HepG2 (cell line): ENCODE results near the gene CIAPIN1. TPM values are rescaled to one million over a fixed set of nuclear protein-coding genes. Genes with fewer than 3 reads are reported as not detected.

ENCODE experiments used
- ATAC-seq: fragments of 200-7000 bp; cut with Tn5 transposase; 3 replicates; pipeline ENCODE4 v1.9.1; 2020; ENCODE audit warnings: mild to moderate bottlenecking, moderate library complexity
- BruUV-seq: library from RNA; stranded (reverse); fragments of 400-500 nt; replicated peaks from 2 replicates; lab custom pipeline; 2021; lab: Mats Ljungman, UMichigan
- CTCF ChIA-PET: fragments of 300-600 bp; formaldehyde crosslinking; extraction: SDS; loops from one replicate; lab custom pipeline; 2021; ENCODE audit warnings: low total read pairs, inconsistent platforms, low intra/inter-chr PET ratio; lab: Yijun Ruan, JAX
- POLR2A ChIA-PET: fragments of 350-600 bp; sonication (Branson Sonifier 250); formaldehyde crosslinking; loops from one replicate; lab custom pipeline; 2020; ENCODE audit warnings: antibody characterized with exemption, inconsistent platforms; lab: Yijun Ruan, JAX
- DNase-seq: peaks from one replicate; pipeline ENCODE4 v3.0.0-alpha.2; 2015; ENCODE audit warnings: low spot score
- FAIRE-seq: peaks from 3 replicates; lab custom pipeline; 2011; peaks lifted over from hg19 to GRCh38; lab: Jason Lieb, UNC
- H2AFZ ChIP-seq: one replicate; pipeline ENCODE4 v1.6.1; 2011; ENCODE audit warnings: low read length, inconsistent platforms
- H3K27ac ChIP-seq: fragments of 300-600 bp; 3 replicates; pipeline ENCODE4 v1.8.0; 2011; ENCODE audit warnings: mixed run types, mild to moderate bottlenecking, mixed read lengths, low read length, inconsistent platforms; ENCODE audit not compliant: insufficient read depth; ENCODE audit errors: extremely low read length
- H3K27me3 ChIP-seq, 2 experiments: fragments of 200-600 bp in 1 of 2; 2 replicates in 1 of 2; 3 replicates in 1 of 2; pipeline versions ENCODE4 v1.6.0 to v1.8.0; 2011; ENCODE audit warnings: low read length in 2 of 2, mild to moderate bottlenecking in 2 of 2, moderate library complexity in 2 of 2, inconsistent platforms in 1 of 2; ENCODE audit not compliant: insufficient read depth in 2 of 2, control insufficient read depth in 1 of 2
- H3K36me3 ChIP-seq, 2 experiments: fragments of 200-600 bp in 1 of 2; replicated peaks in 1 of 2; 2 replicates in 1 of 2; 3 replicates in 1 of 2; pipeline versions ENCODE4 v1.5.1 to v1.8.0; 2011; ENCODE audit warnings: low read length in 2 of 2, inconsistent platforms in 1 of 2; ENCODE audit not compliant: insufficient read depth in 2 of 2, control insufficient read depth in 1 of 2
- H3K4me1 ChIP-seq: 2 replicates; pipeline ENCODE4 v1.5.1; 2012; ENCODE audit warnings: low read length, inconsistent platforms; ENCODE audit not compliant: insufficient read depth
- H3K4me2 ChIP-seq: 2 replicates; pipeline ENCODE4 v1.6.0; 2011; ENCODE audit warnings: low read depth, low read length, inconsistent platforms
- H3K4me3 ChIP-seq, 3 experiments: fragments of 200-600 bp in 1 of 3; sonication (generic), shearing (Covaris generic) in 1 of 3; replicated peaks in 1 of 3; 2 replicates each; pipeline ENCODE4 v1.5.1; 2011 to 2016; ENCODE audit warnings: low read length in 3 of 3, inconsistent platforms in 2 of 3, low read depth in 2 of 3, mild to moderate bottlenecking in 2 of 3, control low read depth in 1 of 3, mixed read lengths in 1 of 3; ENCODE audit not compliant: insufficient read depth in 1 of 3
- H3K79me2 ChIP-seq: one replicate; pipeline ENCODE4 v1.6.1; 2011; ENCODE audit warnings: low read length, inconsistent platforms; ENCODE audit not compliant: insufficient read depth
- H3K9ac ChIP-seq: 2 replicates; pipeline ENCODE4 v1.6.0; 2011; ENCODE audit warnings: mild to moderate bottlenecking, low read depth, low read length, inconsistent platforms; ENCODE audit not compliant: insufficient read depth
- H3K9me3 ChIP-seq: 2 replicates; pipeline ENCODE4 v1.5.1; 2012; ENCODE audit warnings: mild to moderate bottlenecking, low read length
- H4K20me1 ChIP-seq: 2 replicates; pipeline ENCODE4 v1.6.0; 2011; ENCODE audit warnings: inconsistent platforms, mild to moderate bottlenecking, low read length, moderate library complexity; ENCODE audit not compliant: insufficient read depth
- JARID2 ChIP-seq: sonication (generic); formaldehyde crosslinking; IDR thresholded peaks from 2 replicates; pipeline ENCODE4 v1.8.1; 2023; ENCODE audit warnings: missing genetic modification reagents, inconsistent platforms; ENCODE audit not compliant: insufficient replicate concordance
- PHF8 ChIP-seq: sonication (generic); formaldehyde crosslinking; IDR thresholded peaks from 2 replicates; pipeline ENCODE4 v1.5.0; 2020; ENCODE audit warnings: missing genetic modification reagents
- REST ChIP-seq, 2 experiments: IDR thresholded peaks; 2 replicates each; pipeline ENCODE4 v1.6.1; 2011 to 2012; ENCODE audit warnings: low read length in 2 of 2, borderline replicate concordance in 1 of 2, low read depth in 1 of 2, mild to moderate bottlenecking in 1 of 2, moderate library complexity in 1 of 2
- U2AF1 ChIP-seq: fragments of 200-400 bp; formaldehyde crosslinking; optimal IDR thresholded peaks from 2 replicates; pipeline ENCODE3; 2017; ENCODE audit warnings: mild to moderate bottlenecking, low read depth, low read length
- ZNF24 ChIP-seq: fragments of 450-650 bp; IDR thresholded peaks from 2 replicates; pipeline ENCODE4 v1.6.1; 2017; ENCODE audit warnings: antibody characterized with exemption, mild to moderate bottlenecking
- ZNF414 ChIP-seq: sonication (generic); formaldehyde crosslinking; IDR thresholded peaks from 2 replicates; pipeline ENCODE4 v1.5.0; 2020; ENCODE audit warnings: missing genetic modification reagents
- WGBS: methylation state at CpG from one replicate; pipeline ENCODE4 v1.1.6; 2017; ENCODE audit warnings: low lambda C conversion rate; 5-methylcytosine and 5-hydroxymethylcytosine counted together
- in situ Hi-C: cut with HindIII; loops from 2 replicates; pipeline ENCODE4 v1.10.0; 2017; ENCODE audit warnings: low pct_unique_long_range_greater_than_20kb; ENCODE audit not compliant: extremely low pct_ligation_motif_present
- intact Hi-C: fragments of 100-400 bp; cut with micrococcal nuclease; formaldehyde crosslinking; loops from one replicate; pipeline ENCODE4 v1.10.0; 2022; ENCODE audit not compliant: unreplicated experiment
- polyA plus RNA-seq, 8 experiments: library from polyadenylated mRNA; depleted of rRNA in 3 of 8; stranded (reverse) in 7 of 8; unstranded in 1 of 8; fragments of >200 nt; fragmentation: Illumina TruSeq in 4 of 8; extraction: Trizol in 4 of 8; gene quantifications; 2 replicates each; pipeline versions ENCODE4 v1.2.1 to v1.2.3, GENCODE V29; 2011 to 2016; ENCODE audit warnings: low read depth in 4 of 8, missing spikeins in 1 of 8, mixed read lengths in 1 of 8; ENCODE audit not compliant: insufficient read depth in 1 of 8
- total RNA-seq, 5 experiments: library from RNA; depleted of rRNA; stranded (reverse); fragments of >200 nt; fragmentation: Illumina TruSeq; extraction: Trizol; gene quantifications; 2 replicates each; pipeline ENCODE4 v1.2.3, GENCODE V29; 2016; ENCODE audit warnings: low read depth in 1 of 5

Gene CIAPIN1
- total and polyA plus RNA-seq, 2 of the 13 experiments (the other 11 are each of a cell fraction or from before 2014, with no cell fraction given), result 69.3 to 89.7 TPM

- ATAC-seq (peak; percentile 54), FAIRE-seq (no peak), DNase-seq (no peak)
- Histone ChIP-seq H3K9ac (no peak overlapping the region), H3K36me3 (no peaks in the 10 kb centered on the region), H3K4me3 (no peak overlapping the region), H3K79me2 (no peaks in the 10 kb centered on the region), H3K9me3 (no peaks in the 10 kb centered on the region), H2AFZ (no peak overlapping the region), H3K27ac (no peak overlapping the region), H3K4me1 (peaks cover 11% of the 10 kb centered on the region; the same call in 1 of the 2 replicates), H3K4me2 (no peak overlapping the region), H4K20me1 (no peaks in the 10 kb centered on the region), H3K27me3 (peaks cover 0 to 9% of the 10 kb centered on the region in 2 experiments; a peak in 1 of 5 replicates)
- WGBS, result 28% methylated on average over 5 of the region's 7 CpGs
- CTCF ChIA-PET, result no interaction called here
- TF ChIP-seq ZNF414 (CRISPR knock-in tag) (no peak), JARID2 (CRISPR knock-in tag) (no peak), ZNF24 (no peak), REST (IDR thresholded peaks at IDR 0.05; ENCODE audit: borderline replicate concordance in 1 of 2, low read depth in 1 of 2, low read length in 2 of 2) (peak; percentile 12 to 73), PHF8 (CRISPR knock-in tag) (no peak), U2AF1 (no peak)
- no TSS peak for BruUV-seq
- POLR2A ChIA-PET, result no interaction called here
- intact Hi-C loops (no loop called here), in situ Hi-C loops (no loop called here)
These were observed 45.1 kb downstream of the CIAPIN1 start for GRCh38 chr16:57401943-57402640.
